Forelimb muscle (tissue), 1 donor: ENCODE data around the gene RAB15. TPM values are rescaled to one million over a fixed set of nuclear protein-coding genes. Genes with fewer than 3 reads are reported as not detected.
"Not testable (repeated sequence)": the region's sequence is repeated elsewhere in the genome, so short reads cannot be mapped to it uniquely, and the experiment has no call there.

Experiments
- DNase-seq: peaks from one replicate; pipeline ENCODE4 v3.0.0-alpha.2; 2013; ENCODE audit warnings: low read depth
- polyA plus RNA-seq: library from polyadenylated mRNA; unstranded; fragments of 120-200 nt; gene quantifications from one replicate; pipeline ENCODE4 v1.2.1, GENCODE V29; 2013; ENCODE audit not compliant: insufficient read length

Gene RAB15
- polyA plus RNA-seq, 1 donor, result 36.7 TPM

DNA sequence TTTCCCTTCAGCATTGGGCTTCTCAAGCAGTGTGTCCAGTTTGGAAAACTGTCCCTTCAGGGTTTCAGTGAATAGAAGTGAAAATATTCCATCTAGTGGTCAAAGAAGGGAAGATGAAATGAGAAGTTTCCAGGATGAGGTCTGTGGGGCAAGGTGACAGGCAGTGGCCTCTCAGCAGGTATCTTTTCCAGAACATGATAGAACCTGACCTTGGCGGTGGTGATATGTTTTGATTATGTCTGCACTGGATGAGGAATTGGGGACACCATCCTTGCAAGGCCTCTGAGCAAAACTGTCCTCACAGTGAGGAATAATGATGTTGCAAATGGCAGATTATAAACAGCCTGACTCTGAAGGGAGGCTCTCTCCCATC lies 34.3 kb downstream of the RAB15 start:
- no peak for DNase-seq

- DNase-seq, result no peak
Measured at GRCh38 chr14:64937171-64937820, 34.8 kb downstream of the RAB15 start.

GRCh38 chr14:64935508-64935907 lies 36.6 kb downstream of the RAB15 start:
- DNase-seq, result no peak

DNA sequence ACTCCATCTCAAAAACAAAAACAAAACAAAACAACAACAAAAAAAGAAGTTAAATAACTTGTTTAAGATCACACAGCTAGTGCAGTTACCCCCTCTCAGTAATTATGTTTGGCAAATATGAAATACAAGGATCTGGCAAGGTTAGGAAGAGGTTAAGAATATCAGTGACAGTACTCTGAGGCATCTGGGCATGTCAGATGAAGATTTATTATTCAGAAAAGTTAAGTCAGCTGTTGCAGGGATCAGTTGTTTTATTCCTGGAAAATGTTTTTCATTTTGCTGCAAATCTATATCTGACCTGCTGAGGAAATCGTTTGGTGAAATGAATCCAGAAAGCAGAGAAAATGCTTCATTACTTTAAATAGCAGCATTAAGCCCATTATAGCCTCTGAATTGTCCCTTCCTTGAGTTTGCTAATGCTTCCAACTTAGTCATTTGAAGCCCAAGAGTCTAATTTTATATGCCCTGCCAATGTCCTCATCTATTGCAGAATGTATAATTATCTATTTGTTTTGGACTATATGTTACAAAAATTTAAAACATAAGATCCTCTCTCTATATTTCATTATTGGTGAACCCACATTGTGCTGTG lies 37.7 kb downstream of the RAB15 start:
- no peak for DNase-seq

GRCh38 chr14:64932231-64932630 lies 39.9 kb downstream of the RAB15 start:
- DNase-seq, result no peak

DNA sequence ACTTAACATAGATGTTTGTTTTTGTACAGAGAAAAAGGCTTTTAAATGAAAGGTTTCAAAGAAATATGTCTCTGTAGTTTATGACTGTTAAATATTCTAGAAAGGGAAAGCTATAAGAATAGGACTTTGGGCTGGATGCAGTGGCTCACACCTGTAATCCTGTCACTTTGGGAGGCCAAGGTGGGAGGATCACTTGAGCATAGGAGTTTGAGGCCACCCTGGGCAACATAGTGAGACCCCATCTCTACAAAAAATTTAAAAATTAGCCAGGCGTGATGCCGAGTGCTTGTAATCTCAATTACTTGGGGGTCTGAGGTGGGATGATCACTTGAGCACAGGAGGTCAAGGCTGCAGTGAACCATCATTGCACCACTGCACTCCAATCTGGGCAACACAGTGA lies 41.0 kb downstream of the RAB15 start:
- DNase-seq, result no peak

DNA sequence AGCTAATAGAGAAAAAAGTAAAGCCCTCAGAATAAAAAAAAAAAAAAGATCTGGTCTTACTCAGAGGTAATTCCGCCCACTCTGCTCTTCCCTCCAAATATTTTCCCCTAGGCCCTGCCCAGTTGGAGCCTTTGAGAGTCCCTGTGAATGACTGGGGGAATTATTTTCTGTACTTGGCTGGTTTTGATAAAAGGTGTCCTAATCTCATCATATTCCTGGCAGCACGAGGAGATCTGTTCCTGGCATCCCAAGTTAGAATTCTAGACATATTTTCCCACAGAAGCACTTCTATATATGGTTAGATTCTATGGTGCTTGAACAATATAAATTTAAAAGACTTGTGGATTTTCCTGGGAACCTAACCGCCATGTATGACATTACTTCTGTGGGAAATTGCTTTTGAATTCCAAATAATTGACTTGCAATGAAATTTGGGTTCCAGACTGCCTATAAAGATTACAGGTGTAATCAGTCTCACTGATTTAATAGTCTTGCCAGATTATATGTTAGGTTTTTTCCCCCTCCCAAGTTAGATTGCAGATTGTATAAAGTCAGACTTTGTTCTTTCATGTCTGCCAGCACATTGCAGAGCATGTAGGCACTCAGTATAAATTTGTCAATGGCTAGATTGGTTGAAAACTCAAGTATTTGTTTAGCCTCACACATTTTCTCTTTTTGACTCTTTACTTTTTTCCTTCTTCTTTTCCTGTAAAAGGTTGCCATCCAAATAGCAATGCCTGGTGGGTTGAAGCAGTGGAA lies 41.9 kb downstream of the RAB15 start:
- no peak for DNase-seq

GRCh38 chr14:64929014-64929359 lies 43.1 kb downstream of the RAB15 start:
- no peak for DNase-seq

DNA sequence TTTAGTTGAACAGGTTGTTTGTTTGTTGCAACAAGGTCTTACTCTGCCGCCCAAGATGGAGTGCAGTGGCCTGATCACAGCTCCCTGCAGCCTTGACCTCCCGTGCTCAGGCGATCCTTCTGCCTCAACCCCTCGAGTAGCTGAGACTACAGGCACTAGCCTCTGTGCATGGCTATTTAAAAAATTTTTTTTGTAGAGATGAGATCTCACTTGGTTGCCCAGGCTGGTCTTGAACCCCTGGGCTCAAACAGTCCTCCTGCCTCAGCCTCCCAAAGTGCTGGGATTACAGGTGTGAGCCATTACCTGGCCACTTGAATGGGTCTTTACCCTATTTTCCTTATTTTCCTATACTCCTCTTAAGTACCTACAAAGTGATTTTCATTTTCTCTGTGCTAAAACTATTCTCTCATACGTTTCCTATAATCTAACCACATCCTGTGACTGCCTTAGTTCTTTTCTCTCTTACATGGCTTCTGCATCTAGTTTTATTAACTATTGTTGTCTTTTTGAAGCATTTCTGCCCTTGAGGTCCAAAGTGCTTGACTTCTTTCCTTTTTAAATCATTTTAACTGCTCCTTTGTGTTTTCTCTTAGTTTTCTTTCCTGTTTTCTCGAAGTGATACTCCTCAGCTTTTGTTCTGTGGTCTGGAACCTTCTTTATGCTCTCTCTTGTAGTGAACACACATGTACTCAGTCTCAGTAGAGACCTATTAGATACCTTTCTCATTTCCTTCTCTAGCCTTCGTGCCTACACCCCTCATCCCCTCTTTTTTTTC lies 43.7 kb downstream of the RAB15 start:
- DNase-seq, result no peak

DNA sequence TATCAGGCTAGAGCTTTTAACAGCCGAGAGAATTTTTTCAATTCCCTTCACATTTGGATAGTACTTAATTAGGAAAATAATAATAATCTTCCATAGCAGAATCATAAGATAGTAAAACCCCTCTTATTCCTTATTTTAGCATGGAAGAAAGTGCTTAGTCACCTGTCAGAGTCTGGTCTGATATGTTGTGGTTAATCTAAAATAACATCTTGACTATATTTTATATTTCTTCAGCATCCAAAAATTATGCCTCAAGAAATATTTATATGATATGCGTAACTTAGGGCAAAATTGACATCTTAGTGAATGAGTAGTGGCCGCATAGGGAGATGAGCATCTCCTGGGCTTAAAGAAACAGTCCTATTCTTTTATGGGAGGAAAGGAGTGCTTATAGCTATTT lies 45.1 kb downstream of the RAB15 start:
- DNase-seq, result no peak

DNA sequence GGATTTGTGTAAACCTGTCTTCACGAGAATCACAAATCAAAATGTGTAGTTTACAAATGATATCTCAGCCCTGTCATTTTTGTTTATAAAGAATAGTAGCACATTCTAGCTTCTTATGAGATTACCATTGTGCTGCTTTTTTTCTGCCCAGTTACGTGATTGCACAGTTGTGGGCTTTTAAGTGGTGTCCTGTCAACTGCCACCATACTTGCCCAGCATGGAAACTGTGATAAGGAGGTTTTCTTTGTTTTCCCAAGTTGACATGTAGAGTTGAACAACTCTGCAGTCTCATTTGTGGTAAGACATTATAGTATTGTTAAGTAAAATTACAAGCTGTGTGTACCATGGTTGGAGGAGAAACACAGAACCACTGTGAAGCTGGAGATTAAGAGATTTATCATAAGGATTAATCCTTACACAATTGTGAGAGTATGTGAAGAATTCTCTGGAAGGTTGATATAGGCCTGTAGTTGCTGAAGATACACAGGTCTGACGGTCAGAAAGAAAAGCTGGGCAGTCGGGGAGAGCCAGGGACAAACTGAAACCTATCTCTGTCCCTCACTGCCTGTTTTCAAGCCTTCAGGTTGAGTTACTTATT lies 45.6 kb downstream of the RAB15 start:
- no peak for DNase-seq

GRCh38 chr14:64923015-64923414 lies 49.1 kb downstream of the RAB15 start:
- no peak for DNase-seq

DNA sequence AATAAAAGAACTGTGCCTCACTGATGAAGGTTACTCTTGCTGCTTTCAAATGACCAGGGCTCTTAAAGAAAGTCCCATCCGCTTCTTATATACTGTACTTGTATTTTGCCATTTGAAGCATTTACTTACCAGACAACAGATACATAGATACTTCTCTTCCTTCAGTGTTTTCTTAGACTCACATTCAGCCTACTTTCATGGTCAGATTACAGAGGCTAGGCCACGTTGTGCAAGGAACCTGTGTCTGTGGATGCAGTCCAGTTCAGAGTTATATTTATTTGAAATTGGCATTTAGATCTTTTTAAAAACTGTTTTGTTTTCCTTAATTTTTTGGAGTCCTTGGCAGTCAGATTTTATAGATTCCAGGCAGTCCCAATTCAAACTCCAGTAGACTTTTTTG lies 51.7 kb downstream of the RAB15 start:
- no peak for DNase-seq

GRCh38 chr14:64919618-64920017 lies 52.5 kb downstream of the RAB15 start:
- DNase-seq, result no peak

- no peak for DNase-seq
Measured at GRCh38 chr14:64919215-64919614, 52.9 kb downstream of the RAB15 start.

GRCh38 chr14:64918216-64918615 lies 53.9 kb downstream of the RAB15 start:
- no peak for DNase-seq

DNA sequence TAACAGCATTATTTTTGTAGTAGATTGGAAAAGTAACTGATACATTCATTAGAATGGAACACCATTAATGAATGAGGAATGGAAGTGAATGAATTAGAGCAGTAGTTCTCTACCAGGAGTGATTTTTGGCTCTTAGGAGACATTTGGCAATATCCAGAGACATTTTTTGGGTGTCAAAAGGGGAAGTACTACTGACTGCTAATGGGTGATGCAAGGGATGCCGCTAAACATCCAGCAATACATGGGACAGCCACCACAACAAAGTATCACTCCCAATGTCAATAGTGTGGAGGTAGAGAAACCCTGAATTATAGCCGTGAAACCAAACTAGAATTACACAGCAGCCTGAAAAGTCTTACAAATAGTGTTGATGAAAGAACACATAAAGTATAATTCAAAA lies 56.3 kb downstream of the RAB15 start:
- DNase-seq, result no peak

DNA sequence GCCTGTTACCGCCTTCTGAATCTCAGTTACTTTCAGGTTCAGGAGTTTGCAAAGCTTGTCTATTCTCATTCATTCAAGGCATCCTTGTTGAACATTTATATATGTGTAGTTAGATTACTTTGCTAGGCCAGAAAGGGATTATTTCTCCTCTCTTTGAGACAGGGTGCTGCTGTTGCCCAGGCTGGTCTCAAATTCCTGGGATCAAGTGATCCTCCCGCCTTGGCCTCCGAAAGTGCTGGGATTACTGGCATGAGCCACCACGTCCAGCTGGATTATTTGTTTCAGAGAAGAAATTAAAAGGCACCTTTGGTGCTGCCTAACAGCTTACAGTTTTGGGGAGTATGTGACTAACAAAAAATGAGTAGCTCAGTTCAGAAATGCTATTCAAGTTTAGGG lies 57.1 kb downstream of the RAB15 start:
- no peak for DNase-seq

- peak; percentile 91 for DNase-seq
Measured at GRCh38 chr14:64914237-64915028, 57.7 kb downstream of the RAB15 start, which contains the start of gene CHURC1. CHURC1 (plus strand) TSS chr14:64914455; CDS start chr14:64914496, 41 bp downstream.

GRCh38 chr14:64913477-64913876 lies 58.7 kb downstream of the RAB15 start:
- DNase-seq, result not testable (repeated sequence)

DNA sequence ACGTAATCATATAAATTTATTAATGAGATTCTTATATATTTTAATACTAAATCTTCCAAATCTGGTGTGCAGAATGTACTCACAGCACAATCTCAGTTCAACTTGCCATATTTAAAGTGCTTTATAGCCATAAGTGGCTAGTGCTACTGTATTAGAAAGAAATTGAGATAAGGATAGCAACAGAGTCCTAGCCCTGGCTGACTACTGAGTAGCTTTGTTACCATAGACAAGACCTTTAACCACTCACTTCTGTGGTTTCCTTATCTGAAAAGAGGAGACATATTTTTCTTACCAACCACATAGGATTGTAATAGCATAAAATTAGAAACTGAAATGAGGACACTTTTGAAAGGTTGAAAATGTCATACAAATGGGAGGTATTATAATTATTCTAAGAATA lies 59.9 kb downstream of the RAB15 start:
- no peak for DNase-seq
